IMR-90 (cell line): Measurements from ENCODE around the gene ABI3BP. TPM values are rescaled to one million over a fixed set of nuclear protein-coding genes. Genes with fewer than 3 reads are reported as not detected.
A peak's percentile ranks its signal among the peaks of the same experiment; 100 is the strongest.

Source experiments
- ATAC-seq: fragments of 200-7000 bp; cut with Tn5 transposase; 2 replicates; pipeline ENCODE4 v1.9.1; 2020; ENCODE audit warnings: low read depth, mild to moderate bottlenecking, moderate library complexity
- BruUV-seq: library from RNA; stranded (reverse); fragments of 400-500 nt; replicated peaks from 2 replicates; lab custom pipeline; 2021; lab: Mats Ljungman, UMichigan
- CTCF ChIA-PET: fragments of 300-600 bp; formaldehyde crosslinking; extraction: SDS; loops from one replicate; lab custom pipeline; 2021; ENCODE audit warnings: antibody characterized with exemption; lab: Yijun Ruan, JAX
- POLR2A ChIA-PET: fragments of 300-600 bp; sonication (Branson Sonifier 250); formaldehyde crosslinking; loops from one replicate; lab custom pipeline; 2022; ENCODE audit warnings: antibody characterized with exemption; ENCODE audit not compliant: unreplicated experiment; lab: Charles Lee
- DNase-seq: peaks from one replicate; pipeline ENCODE4 v3.0.0; 2013
- H2AFZ ChIP-seq: replicated peaks from 2 replicates; pipeline ENCODE3; 2013; ENCODE audit warnings: low read length, mild to moderate bottlenecking; ENCODE audit not compliant: poor library complexity
- H2AK5ac ChIP-seq: 2 replicates; pipeline ENCODE4 v1.6.1; 2013; ENCODE audit warnings: low read depth, low read length, inconsistent platforms
- H2AK9ac ChIP-seq: replicated peaks from 2 replicates; pipeline ENCODE3; 2013; ENCODE audit warnings: mild to moderate bottlenecking, low read depth, low read length, moderate library complexity; ENCODE audit not compliant: poor library complexity
- H2BK120ac ChIP-seq: 2 replicates; pipeline ENCODE4 v1.6.1; 2013; ENCODE audit warnings: low read depth, low read length, inconsistent platforms
- H2BK15ac ChIP-seq: 3 replicates; pipeline ENCODE4 v1.6.1; 2013; ENCODE audit warnings: low read depth, low read length, inconsistent platforms
- H2BK20ac ChIP-seq: 2 replicates; pipeline ENCODE4 v1.6.1; 2013; ENCODE audit warnings: low read depth, mild to moderate bottlenecking, inconsistent platforms, low read length, moderate library complexity
- H2BK5ac ChIP-seq: 2 replicates; pipeline ENCODE4 v1.6.1; 2013; ENCODE audit warnings: mild to moderate bottlenecking, low read depth, low read length, inconsistent platforms; ENCODE audit not compliant: poor library complexity, severe bottlenecking
- H3K14ac ChIP-seq: replicated peaks from 2 replicates; pipeline ENCODE4 v1.6.1; 2013; ENCODE audit warnings: low read depth, low read length, inconsistent platforms
- H3K18ac ChIP-seq: 2 replicates; pipeline ENCODE4 v1.6.1; 2013; ENCODE audit warnings: low read depth, low read length, control low read depth
- H3K23ac ChIP-seq: 2 replicates; pipeline ENCODE4 v1.6.1; 2013; ENCODE audit warnings: low read depth, low read length, inconsistent platforms
- H3K27ac ChIP-seq: 2 replicates; pipeline ENCODE4 v1.5.1; 2013; ENCODE audit warnings: mild to moderate bottlenecking, control low read depth, low read length; ENCODE audit not compliant: insufficient read depth
- H3K27me3 ChIP-seq: 2 replicates; pipeline ENCODE4 v1.6.1; 2013; ENCODE audit warnings: low read length; ENCODE audit not compliant: control insufficient read depth, insufficient read depth
- H3K36me3 ChIP-seq: 2 replicates; pipeline ENCODE4 v1.6.1; 2013; ENCODE audit warnings: low read length, mixed read lengths; ENCODE audit not compliant: control insufficient read depth, insufficient read depth
- H3K4ac ChIP-seq: 2 replicates; pipeline ENCODE4 v1.6.1; 2013; ENCODE audit warnings: low read depth, low read length, inconsistent platforms
- H3K4me1 ChIP-seq: 2 replicates; pipeline ENCODE4 v1.6.1; 2013; ENCODE audit warnings: low read length, mixed read lengths; ENCODE audit not compliant: control insufficient read depth, insufficient read depth
- H3K4me2 ChIP-seq: 2 replicates; pipeline ENCODE4 v1.6.1; 2013; ENCODE audit warnings: low read depth, mild to moderate bottlenecking, control low read depth, low read length, moderate library complexity
- H3K4me3 ChIP-seq: 2 replicates; pipeline ENCODE4 v1.5.1; 2013; ENCODE audit warnings: low read depth, mild to moderate bottlenecking, control low read depth, low read length, moderate library complexity; ENCODE audit not compliant: insufficient read depth
- H3K56ac ChIP-seq: 2 replicates; pipeline ENCODE4 v1.6.1; 2013; ENCODE audit warnings: low read length, inconsistent platforms; ENCODE audit not compliant: insufficient read depth; ENCODE audit errors: extremely low read depth
- H3K79me1 ChIP-seq, 2 experiments: 2 replicates each; pipeline ENCODE4 v1.6.1; 2013; ENCODE audit warnings: low read length in 2 of 2, inconsistent platforms in 1 of 2, low read depth in 1 of 2
- H3K9ac ChIP-seq: 2 replicates; pipeline ENCODE4 v1.6.1; 2013; ENCODE audit warnings: low read depth, low read length, control low read depth
- H3K9me1 ChIP-seq: 2 replicates; pipeline ENCODE4 v1.6.1; 2013; ENCODE audit warnings: low read length, inconsistent platforms; ENCODE audit not compliant: insufficient read depth
- H3K9me3 ChIP-seq: 2 replicates; pipeline ENCODE4 v1.6.1; 2013; ENCODE audit warnings: low read length; ENCODE audit not compliant: control insufficient read depth, insufficient read depth
- H4K20me1 ChIP-seq: 2 replicates; pipeline ENCODE4 v1.6.1; 2013; ENCODE audit warnings: low read length, inconsistent platforms; ENCODE audit not compliant: insufficient read depth
- H4K5ac ChIP-seq: 2 replicates; pipeline ENCODE4 v1.6.1; 2013; ENCODE audit warnings: mild to moderate bottlenecking, low read depth, low read length, control low read depth
- H4K8ac ChIP-seq, 2 experiments: 2 replicates each; pipeline ENCODE4 v1.6.1; 2013; ENCODE audit warnings: low read depth in 2 of 2, low read length in 2 of 2, control low read depth in 1 of 2, inconsistent platforms in 1 of 2
- H4K91ac ChIP-seq: 2 replicates; pipeline ENCODE4 v1.6.1; 2013; ENCODE audit warnings: low read depth, low read length, inconsistent platforms; ENCODE audit not compliant: insufficient read depth
- MXI1 ChIP-seq: IDR thresholded peaks from 2 replicates; pipeline ENCODE4 v1.6.1; 2012; ENCODE audit warnings: low read depth, mild to moderate bottlenecking, low read length, moderate library complexity, borderline replicate concordance
- WGBS, 2 experiments: methylation state at CpG; one replicate each; pipeline versions ENCODE4 v1.1.5 to v1.1.7; 2013; ENCODE audit warnings: missing lambda C conversion rate in 2 of 2; ENCODE audit not compliant: insufficient read length in 1 of 2; ENCODE audit errors: extremely low coverage in 2 of 2; 5-methylcytosine and 5-hydroxymethylcytosine counted together
- dilution Hi-C: fragments of 300-500 bp; cut with HindIII; formaldehyde crosslinking; loops from one replicate; pipeline ENCODE4 v1.14.3; 2018; ENCODE audit warnings: low sequenced_read_pairs; ENCODE audit not compliant: unreplicated experiment
- in situ Hi-C: fragments of 300-500 bp; cut with MboI; formaldehyde crosslinking; loops from 3 replicates; pipeline ENCODE4 v1.14.3; 2019; ENCODE audit warnings: low sequenced_read_pairs, inconsistent platforms, mixed read lengths
- intact Hi-C: fragments of 100-400 bp; cut with micrococcal nuclease; formaldehyde crosslinking; loops from 2 replicates; pipeline ENCODE4 v1.10.0; 2022
- polyA plus RNA-seq, 3 experiments: library from polyadenylated mRNA; depleted of rRNA; stranded (reverse); fragments of >200 nt; gene quantifications; 2 replicates each; pipeline ENCODE4 v1.2.3, GENCODE V29; 2012; ENCODE audit warnings: low replicate concordance in 1 of 3
- total RNA-seq: library from RNA; depleted of rRNA; stranded (reverse); fragments of >200 nt; gene quantifications from 2 replicates; pipeline ENCODE4 v1.2.3, GENCODE V29; 2012

The ABI3BP gene
- total and polyA plus RNA-seq, 2 of the 4 experiments (the other 2 are of a cell fraction), result 3.0 to 26.7 TPM

- Histone ChIP-seq H3K36me3 (no peaks in the 10 kb centered on the region), H2BK5ac (no peak overlapping the region), H2BK120ac (no peak overlapping the region), H3K23ac (no peak overlapping the region), H4K5ac (no peak overlapping the region), H3K27me3 (no peaks in the 10 kb centered on the region), H3K56ac (no peak overlapping the region), H2BK20ac (no peak overlapping the region), H3K4ac (no peak overlapping the region), H3K18ac (no peak overlapping the region), H3K9ac (no peak overlapping the region), H2BK15ac (no peak overlapping the region), H3K27ac (no peak overlapping the region), H3K4me2 (no peak overlapping the region), H2AK5ac (no peak overlapping the region), H2AFZ (no peak overlapping the region), H4K20me1 (no peaks in the 10 kb centered on the region), H3K9me3 (no peaks in the 10 kb centered on the region), H3K9me1 (no peaks in the 10 kb centered on the region), H3K4me1 (no peaks in the 10 kb centered on the region), H2AK9ac (no peak overlapping the region), H3K14ac (no peak overlapping the region), H4K91ac (no peak overlapping the region), H3K79me1 (no peaks in the 10 kb centered on the region), H4K8ac (no peak overlapping the region), H3K4me3 (no peak overlapping the region)
- no peak for ATAC-seq
- no CpG with 5 or more reads among the region's 3 CpGs for WGBS, 2 experiments
- BruUV-seq, result no TSS peak
- CTCF ChIA-PET, result interaction anchor here (0.6 kb wide), 1 partner anchor 16 kb away, joined by 9 read pairs; no protein-coding TSS in a partner anchor
- in situ Hi-C loops (no loop called here), intact Hi-C loops (no loop called here), dilution Hi-C loops (no loop called here)
- POLR2A ChIA-PET, result no interaction called here
- DNase-seq, result peak; percentile 4
- TF ChIP-seq MXI1, result no peak
These were observed 143.1 kb downstream of the ABI3BP start for GRCh38 chr3:100850156-100850555.
